ENCODE measurements around the gene CCDC85C. TPM values are rescaled to one million over a fixed set of nuclear protein-coding genes. Genes with fewer than 3 reads are reported as not detected.

CCDC85C gene
- total RNA-seq, 1 experiment from 2014 or later, result 33.2 TPM

GRCh38 chr14:99472937-99473336 lies 131.1 kb downstream of the CCDC85C start:
- H3K27me3 Mint-ChIP-seq (ENCODE audit: low read depth), result no peaks in the 10 kb centered on the region
- no peaks in the 10 kb centered on the region for H3K27me3 ChIP-seq (ENCODE audit: insufficient read depth, low read length)
- H2AFZ ChIP-seq (ENCODE audit: low read length), result no peak overlapping the region
- no peak overlapping the region for H2AK5ac ChIP-seq (ENCODE audit: insufficient read length, low read length)
- peak overlapping the region in 1 of 3 experiments; percentile 18; a peak in 1 of 7 replicates for H3K27ac Mint-ChIP-seq
- H3K23me2 ChIP-seq (ENCODE audit: insufficient read length, low read depth, low read length, poor library complexity, severe bottlenecking), result no peaks in the 10 kb centered on the region
- H4K91ac ChIP-seq (ENCODE audit: insufficient read length, low read depth, low read length), result no peak overlapping the region
- H4K8ac ChIP-seq (replicated peaks; ENCODE audit: insufficient read length, low read depth, low read length), result no peak overlapping the region
- H3K27ac ChIP-seq (ENCODE audit: insufficient read length, low read depth, low read length), result no peak overlapping the region
- TF ChIP-seq CTCF (conservative IDR thresholded peaks at IDR 0.05), result no peak
- H3K9me3 Mint-ChIP-seq, result no peaks in the 10 kb centered on the region
- H3K4ac ChIP-seq (ENCODE audit: low read depth, low read length), result no peak overlapping the region
- no peak overlapping the region for H3K56ac ChIP-seq (ENCODE audit: insufficient read length, low read depth, low read length)
- H3K36me3 Mint-ChIP-seq (ENCODE audit: insufficient read depth in 1 of 3, low read depth in 3 of 3), result no peaks in the 10 kb centered on the region
- H3K4me1 ChIP-seq (ENCODE audit: insufficient read depth, low read length), result peaks cover 2% of the 10 kb centered on the region; the same call in 1 of the 2 replicates
- no peak overlapping the region for H2BK20ac ChIP-seq (ENCODE audit: low read depth, low read length, poor library complexity, severe bottlenecking)
- no peak overlapping the region for H2BK12ac ChIP-seq (ENCODE audit: insufficient read length, low read depth, low read length)
- no peak overlapping the region for H3K14ac ChIP-seq (ENCODE audit: insufficient read depth, low read length)
- no peaks in the 10 kb centered on the region for H4K20me1 ChIP-seq (ENCODE audit: control insufficient read depth, insufficient read depth, insufficient read length)
- no peak overlapping the region for H4K5ac ChIP-seq (ENCODE audit: insufficient read length, low read depth, low read length)
- H3T11ph ChIP-seq (ENCODE audit: low read length), result no peak overlapping the region
- H3K4me3 Mint-ChIP-seq, result no peak overlapping the region
- peaks cover 35 to 37% of the 10 kb centered on the region in 2 experiments for H3K4me1 Mint-ChIP-seq
- peaks cover 48% of the 10 kb centered on the region; the same call in 1 of the 2 replicates for H3K79me2 ChIP-seq (ENCODE audit: insufficient read depth, low read length)
- peaks cover 11% of the 10 kb centered on the region for H3K79me1 ChIP-seq (ENCODE audit: insufficient read depth, low read depth, low read length, poor library complexity, severe bottlenecking)
- no peak for DNase-seq
- H3K9ac ChIP-seq (ENCODE audit: extremely low read depth, insufficient read length, low read length), result no peak overlapping the region
- no peak overlapping the region for H2BK120ac ChIP-seq (ENCODE audit: low read depth, low read length, poor library complexity, severe bottlenecking)
- H3K18ac ChIP-seq (ENCODE audit: insufficient read length, low read depth, low read length), result no peak overlapping the region
- no peak overlapping the region for H2BK5ac ChIP-seq (ENCODE audit: insufficient read length, low read length)
- WGBS (ENCODE audit: extremely low coverage, insufficient read length, low lambda C conversion rate), result no CpG with 5 or more reads among the region's 4 CpGs
- H2BK15ac ChIP-seq (ENCODE audit: low read depth, low read length), result no peak overlapping the region
- no peaks in the 10 kb centered on the region for H3K9me3 ChIP-seq (ENCODE audit: control insufficient read depth, low read depth, low read length)
- no peak overlapping the region for H3K23ac ChIP-seq (ENCODE audit: insufficient read length, low read depth, low read length)
- no peak overlapping the region for H3K4me2 ChIP-seq (ENCODE audit: insufficient read depth, insufficient read length, low read length)
